ENCODE results near the gene FMO3.

FMO3 gene

GRCh38 chr1:171160639-171161354 lies 70.1 kb downstream of the FMO3 start:
- DNase-seq = no peak

GRCh38 chr1:171161431-171161830 lies 70.7 kb downstream of the FMO3 start:
- no peak for DNase-seq

- no peak for DNase-seq
Observed at GRCh38 chr1:171166361-171166760, 75.7 kb downstream of the FMO3 start.

All from NCI-H226 (cell line).